ENCODE measurements around the gene ARMCX6. TPM values are rescaled to one million over a fixed set of nuclear protein-coding genes. Genes with fewer than 3 reads are reported as not detected.

The ARMCX6 gene
- total and polyA plus RNA-seq, 2 of the 4 experiments (the other 2 are of a cell fraction) = 29.0 to 81.3 TPM

DNA sequence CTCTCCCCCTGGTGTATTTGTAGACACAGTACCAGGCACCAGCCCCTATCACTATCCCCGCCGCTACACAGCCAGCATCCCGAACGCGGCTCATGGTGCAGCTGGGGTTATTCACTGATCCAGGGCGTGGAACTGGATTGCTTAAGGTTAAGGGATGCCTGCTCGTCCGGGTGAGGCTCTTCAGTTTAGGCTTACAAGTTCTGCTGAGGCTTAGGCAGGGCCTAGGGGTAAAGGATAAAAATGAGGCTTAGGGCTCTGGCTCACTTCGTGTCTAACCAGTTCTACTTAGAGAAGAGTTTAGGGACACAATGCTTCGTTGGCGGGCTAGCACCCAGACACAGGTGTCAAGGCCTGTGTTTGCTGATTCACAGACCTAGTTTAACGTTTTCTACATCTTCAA is 39.7 kb upstream of the ARMCX6 start:
- H4K8ac ChIP-seq (ENCODE audit: low read depth in 2 of 2, low read length in 2 of 2) = no peak overlapping the region
- no peak overlapping the region for H3K4me2 ChIP-seq (ENCODE audit: low read depth, low read length)
- no peak overlapping the region for H3K27ac ChIP-seq (ENCODE audit: insufficient read depth, low read length)
- DNase-seq = no peak
- dilution Hi-C loops (cut with HindIII; ENCODE audit: low sequenced_read_pairs, unreplicated experiment) (no loop called here), intact Hi-C loops (cut with micrococcal nuclease) (no loop called here), in situ Hi-C loops (cut with MboI; ENCODE audit: low sequenced_read_pairs) (no loop called here)
- no peak for TF ChIP-seq POLR2A (IDR thresholded peaks at IDR 0.05; ENCODE audit: low read depth, low read length)
- TF ChIP-seq, protein P1, sequence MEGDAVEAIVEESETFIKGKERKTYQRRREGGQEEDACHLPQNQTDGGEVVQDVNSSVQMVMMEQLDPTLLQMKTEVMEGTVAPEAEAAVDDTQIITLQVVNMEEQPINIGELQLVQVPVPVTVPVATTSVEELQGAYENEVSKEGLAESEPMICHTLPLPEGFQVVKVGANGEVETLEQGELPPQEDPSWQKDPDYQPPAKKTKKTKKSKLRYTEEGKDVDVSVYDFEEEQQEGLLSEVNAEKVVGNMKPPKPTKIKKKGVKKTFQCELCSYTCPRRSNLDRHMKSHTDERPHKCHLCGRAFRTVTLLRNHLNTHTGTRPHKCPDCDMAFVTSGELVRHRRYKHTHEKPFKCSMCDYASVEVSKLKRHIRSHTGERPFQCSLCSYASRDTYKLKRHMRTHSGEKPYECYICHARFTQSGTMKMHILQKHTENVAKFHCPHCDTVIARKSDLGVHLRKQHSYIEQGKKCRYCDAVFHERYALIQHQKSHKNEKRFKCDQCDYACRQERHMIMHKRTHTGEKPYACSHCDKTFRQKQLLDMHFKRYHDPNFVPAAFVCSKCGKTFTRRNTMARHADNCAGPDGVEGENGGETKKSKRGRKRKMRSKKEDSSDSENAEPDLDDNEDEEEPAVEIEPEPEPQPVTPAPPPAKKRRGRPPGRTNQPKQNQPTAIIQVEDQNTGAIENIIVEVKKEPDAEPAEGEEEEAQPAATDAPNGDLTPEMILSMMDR (conservative IDR thresholded peaks at IDR 0.05; ENCODE audit: low read depth, low read length) = no peak
- TF ChIP-seq MAZ (IDR thresholded peaks at IDR 0.05; ENCODE audit: borderline replicate concordance, low read depth, low read length) = no peak
- no peak for TF ChIP-seq MAFK (IDR thresholded peaks at IDR 0.05; ENCODE audit: low read depth, low read length)
- TF ChIP-seq CEBPB (IDR thresholded peaks at IDR 0.05; ENCODE audit: low read depth, low read length) = no peak
- TF ChIP-seq, protein P2, sequence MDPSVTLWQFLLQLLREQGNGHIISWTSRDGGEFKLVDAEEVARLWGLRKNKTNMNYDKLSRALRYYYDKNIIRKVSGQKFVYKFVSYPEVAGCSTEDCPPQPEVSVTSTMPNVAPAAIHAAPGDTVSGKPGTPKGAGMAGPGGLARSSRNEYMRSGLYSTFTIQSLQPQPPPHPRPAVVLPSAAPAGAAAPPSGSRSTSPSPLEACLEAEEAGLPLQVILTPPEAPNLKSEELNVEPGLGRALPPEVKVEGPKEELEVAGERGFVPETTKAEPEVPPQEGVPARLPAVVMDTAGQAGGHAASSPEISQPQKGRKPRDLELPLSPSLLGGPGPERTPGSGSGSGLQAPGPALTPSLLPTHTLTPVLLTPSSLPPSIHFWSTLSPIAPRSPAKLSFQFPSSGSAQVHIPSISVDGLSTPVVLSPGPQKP (IDR thresholded peaks at IDR 0.05; ENCODE audit: borderline replicate concordance, low read depth, low read length) = no peak
- TF ChIP-seq MXI1 (IDR thresholded peaks at IDR 0.05; ENCODE audit: borderline replicate concordance, low read depth, low read length) = no peak
- TF ChIP-seq BHLHE40 (IDR thresholded peaks at IDR 0.05; ENCODE audit: low read depth, low read length) = no peak
- no peak for TF ChIP-seq CHD1 (IDR thresholded peaks at IDR 0.05; ENCODE audit: low read depth, low read length)
- no peak for TF ChIP-seq NFE2L2 (IDR thresholded peaks at IDR 0.05; ENCODE audit: low read depth, low read length)
- no peak for TF ChIP-seq RCOR1 (IDR thresholded peaks at IDR 0.05; ENCODE audit: insufficient replicate concordance, low read length)
- TF ChIP-seq SMC3 (IDR thresholded peaks at IDR 0.05; ENCODE audit: low read depth, low read length) = no peak
- no peak for TF ChIP-seq RFX5 (IDR thresholded peaks at IDR 0.05; ENCODE audit: low read depth, low read length)
- no peak for TF ChIP-seq FOS (IDR thresholded peaks at IDR 0.05; ENCODE audit: low read depth, low read length)
- no peak for TF ChIP-seq RAD21 (IDR thresholded peaks at IDR 0.05; ENCODE audit: low read length)
- TF ChIP-seq, protein P3, sequence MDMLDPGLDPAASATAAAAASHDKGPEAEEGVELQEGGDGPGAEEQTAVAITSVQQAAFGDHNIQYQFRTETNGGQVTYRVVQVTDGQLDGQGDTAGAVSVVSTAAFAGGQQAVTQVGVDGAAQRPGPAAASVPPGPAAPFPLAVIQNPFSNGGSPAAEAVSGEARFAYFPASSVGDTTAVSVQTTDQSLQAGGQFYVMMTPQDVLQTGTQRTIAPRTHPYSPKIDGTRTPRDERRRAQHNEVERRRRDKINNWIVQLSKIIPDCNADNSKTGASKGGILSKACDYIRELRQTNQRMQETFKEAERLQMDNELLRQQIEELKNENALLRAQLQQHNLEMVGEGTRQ (IDR thresholded peaks at IDR 0.05; ENCODE audit: low read depth, low read length) = no peak
- H2BK120ac ChIP-seq (ENCODE audit: low read depth, low read length) = no peak overlapping the region
- no peak overlapping the region for H2BK15ac ChIP-seq (ENCODE audit: low read depth, low read length)
- no peak overlapping the region for H4K5ac ChIP-seq (ENCODE audit: low read depth, low read length)
- no peak overlapping the region for H2AK9ac ChIP-seq (replicated peaks; ENCODE audit: low read depth, low read length, poor library complexity)
- ChIA-PET CTCF (no interaction called here), POLR2A (ENCODE audit: unreplicated experiment) (no interaction called here)
- H4K20me1 ChIP-seq (ENCODE audit: insufficient read depth, low read length) = no peaks in the 10 kb centered on the region; the same call in 1 of the 2 replicates
- H3K36me3 ChIP-seq (ENCODE audit: control insufficient read depth, insufficient read depth, low read length) = peaks cover 15% of the 10 kb centered on the region; the same call in 1 of the 2 replicates
- no peak overlapping the region for H3K9ac ChIP-seq (ENCODE audit: low read depth, low read length)
- ATAC-seq (ENCODE audit: low read depth) = no peak
- H3K18ac ChIP-seq (ENCODE audit: low read depth, low read length) = no peak overlapping the region
- no peak overlapping the region for H2BK20ac ChIP-seq (ENCODE audit: low read depth, low read length)
- H3K14ac ChIP-seq (replicated peaks; ENCODE audit: low read depth, low read length) = no peak overlapping the region
- no peak overlapping the region for H2AFZ ChIP-seq (replicated peaks; ENCODE audit: low read length, poor library complexity)
- no peak overlapping the region for H2AK5ac ChIP-seq (ENCODE audit: low read depth, low read length)
- WGBS, 2 experiments (ENCODE audit: extremely low coverage in 2 of 2, insufficient read length in 1 of 2) = 50% methylated on average over 2 of the region's 12 CpGs; no CpG with 5 or more reads in 1 of the 2 experiments
- BruUV-seq (replicated peaks) = no TSS peak
- peaks cover 4% of the 10 kb centered on the region; the same call in 1 of the 2 replicates for H3K9me1 ChIP-seq (ENCODE audit: insufficient read depth, low read length)
- no peaks in the 10 kb centered on the region for H3K9me3 ChIP-seq (ENCODE audit: control insufficient read depth, insufficient read depth, low read length)
- H3K4me3 ChIP-seq (ENCODE audit: insufficient read depth, low read depth, low read length) = no peak overlapping the region
- no peak overlapping the region for H2BK5ac ChIP-seq (ENCODE audit: low read depth, low read length, poor library complexity, severe bottlenecking)
- peaks cover 0 to 3% of the 10 kb centered on the region in 2 experiments; a peak in 2 of 4 replicates for H3K79me1 ChIP-seq (ENCODE audit: low read depth in 1 of 2, low read length in 2 of 2)
- H4K91ac ChIP-seq (ENCODE audit: insufficient read depth, low read depth, low read length) = no peak overlapping the region
- no peak overlapping the region for H3K4ac ChIP-seq (ENCODE audit: low read depth, low read length)
- no peak overlapping the region for H3K23ac ChIP-seq (ENCODE audit: low read depth, low read length)
- no peak overlapping the region for H3K56ac ChIP-seq (ENCODE audit: extremely low read depth, insufficient read depth, low read length)
- peaks cover 1% of the 10 kb centered on the region for H3K4me1 ChIP-seq (ENCODE audit: control insufficient read depth, insufficient read depth, low read length)
- peaks cover 6% of the 10 kb centered on the region; the same call in 1 of the 2 replicates for H3K27me3 ChIP-seq (ENCODE audit: control insufficient read depth, insufficient read depth, low read length)

All from IMR-90 (cell line).